Kidney capillary endothelial cell (primary cell): ENCODE measurements around the gene ZSWIM3.
"Not testable (repeated sequence)": the region's sequence is repeated elsewhere in the genome, so short reads cannot be mapped to it uniquely, and the experiment has no call there.

ENCODE experiments used
- DNase-seq: peaks from one replicate; pipeline ENCODE4 v3.0.0-alpha.2; 2018; ENCODE audit warnings: low spot score

The ZSWIM3 gene

GRCh38 chr20:45857114-45857881, at the start of gene ZSWIM3, which contains the start of gene ACOT8:
ZSWIM3 (plus strand) TSS chr20:45857614; CDS start chr20:45857826, 212 bp downstream.
ACOT8 (minus strand) TSS chr20:45857392; CDS start chr20:45857315, 77 bp downstream.
- DNase-seq, result peak; percentile 100

- no peak for DNase-seq
Observed at GRCh38 chr20:45810191-45810970, 47.0 kb upstream of the ZSWIM3 start.

- peak; percentile 99 for DNase-seq
Observed at GRCh38 chr20:45812157-45813005, 45.0 kb upstream of the ZSWIM3 start, which contains the start of gene UBE2C. UBE2C (plus strand) TSS chr20:45812644; CDS start chr20:45812696, 52 bp downstream.

DNA sequence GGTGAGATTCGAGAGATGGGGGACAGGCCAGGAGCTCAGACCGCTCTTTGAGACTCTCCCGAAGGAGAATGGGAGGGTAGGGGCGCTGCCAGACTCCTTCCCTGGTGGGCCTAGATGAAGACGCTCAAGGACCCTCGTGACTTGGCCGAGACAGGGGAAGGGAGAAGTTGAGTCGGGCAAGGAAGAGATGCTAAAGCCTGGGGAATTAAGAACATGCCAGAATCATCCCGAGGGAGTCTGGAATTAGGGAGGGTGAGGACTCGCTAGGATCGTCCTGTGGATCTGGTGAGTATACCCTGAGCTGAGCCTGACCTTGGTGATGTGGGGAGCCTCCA, 44.4 kb upstream of the ZSWIM3 start:
- DNase-seq, result no peak

DNA sequence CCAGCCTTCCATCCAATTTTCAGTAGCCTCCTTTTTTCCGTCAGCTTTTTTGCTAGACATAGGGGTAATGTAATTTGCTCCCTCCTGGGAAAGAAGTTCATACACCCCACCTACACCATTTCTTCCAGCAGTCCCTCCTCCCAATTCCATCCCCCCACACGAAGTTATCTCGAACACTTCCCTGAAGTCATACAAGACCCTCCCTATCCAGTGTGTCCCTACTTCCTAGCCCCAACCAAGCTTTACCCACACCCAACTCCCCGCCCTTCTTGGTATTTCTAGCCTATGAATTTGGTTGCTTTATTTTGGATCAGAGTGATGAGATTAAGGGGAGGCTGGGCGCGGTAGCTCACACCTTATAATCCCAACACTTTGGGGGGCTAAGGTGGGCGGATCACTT, 43.9 kb upstream of the ZSWIM3 start:
- no peak for DNase-seq

DNA sequence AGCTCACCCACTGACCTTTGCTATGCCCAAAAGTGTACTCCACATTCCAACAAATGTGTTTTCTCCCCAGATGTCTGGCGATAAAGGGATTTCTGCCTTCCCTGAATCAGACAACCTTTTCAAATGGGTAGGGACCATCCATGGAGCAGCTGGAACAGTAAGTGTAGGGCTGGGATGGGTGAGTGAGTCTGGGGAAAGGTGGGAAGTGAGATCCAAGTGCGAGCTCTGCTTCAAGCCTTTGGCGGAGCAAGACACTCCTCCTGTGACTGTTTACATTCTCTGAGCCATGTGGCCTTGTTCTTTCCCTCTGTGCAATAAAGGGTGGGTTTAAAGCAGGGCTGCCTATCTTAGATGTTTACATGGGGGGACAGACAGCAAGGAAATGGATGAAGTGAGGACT, 43.1 kb upstream of the ZSWIM3 start:
- no peak for DNase-seq

DNA sequence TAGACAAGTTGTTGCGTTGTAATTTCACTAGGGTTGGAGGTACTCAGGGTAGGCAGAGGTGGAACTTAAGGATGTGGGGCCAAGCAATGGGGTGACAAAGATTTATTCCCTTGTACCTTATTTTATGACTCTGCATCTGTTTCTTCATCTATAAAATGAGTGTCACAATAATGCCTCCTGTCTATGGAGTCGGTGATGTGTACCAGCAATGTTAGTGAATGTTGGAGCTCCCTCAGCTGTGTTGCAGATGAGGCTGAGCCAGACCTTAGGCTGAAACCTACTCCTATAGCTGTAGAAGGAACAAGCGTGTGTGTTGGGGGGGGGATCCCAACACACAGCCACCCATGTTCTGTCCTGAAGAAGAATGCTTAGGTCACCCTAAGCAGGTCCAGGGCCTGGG, 40.5 kb upstream of the ZSWIM3 start:
- no peak for DNase-seq

DNA sequence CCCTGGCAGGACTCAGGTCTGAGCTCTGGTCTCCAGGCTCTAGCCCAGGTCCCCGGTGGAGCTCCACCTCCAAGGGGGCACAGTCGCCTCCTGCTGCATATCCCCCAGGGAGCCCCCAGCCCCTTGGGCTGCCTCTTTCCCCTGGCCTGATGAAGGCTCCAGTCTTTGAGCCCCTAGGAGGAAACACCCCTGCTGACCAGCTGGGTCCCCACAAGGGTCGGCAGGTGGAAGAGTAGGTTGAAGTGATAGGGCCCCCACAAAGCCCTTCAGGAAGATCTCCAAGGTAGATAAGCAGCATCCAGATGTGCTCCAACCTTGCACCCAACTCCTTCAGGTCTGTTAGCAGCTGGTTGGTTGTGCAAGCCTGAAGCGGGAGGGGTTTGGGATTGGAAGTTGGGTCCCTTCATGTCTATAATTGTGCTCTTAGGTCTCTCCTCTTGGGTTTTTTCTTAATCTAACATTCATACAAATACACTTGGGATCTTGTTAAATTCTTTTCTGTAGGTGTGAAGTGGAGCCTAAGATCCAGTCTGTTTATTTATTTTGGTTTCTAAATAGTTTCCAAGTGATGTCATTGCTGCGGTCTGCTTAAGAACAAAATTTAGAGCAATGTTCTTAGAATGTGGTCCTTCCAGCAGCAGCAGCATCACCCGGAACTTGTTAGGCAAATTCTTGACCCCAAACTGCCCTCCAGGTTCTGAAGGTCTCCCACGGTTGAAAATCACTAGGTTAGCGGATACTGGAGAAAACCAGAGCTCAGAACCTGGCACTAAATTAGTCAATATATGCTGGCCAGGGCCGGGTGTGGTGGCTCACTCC, 39.8 kb upstream of the ZSWIM3 start:
- no peak for DNase-seq

GRCh38 chr20:45818239-45818638, 39.2 kb upstream of the ZSWIM3 start:
- no peak for DNase-seq

- no peak for DNase-seq
Observed at GRCh38 chr20:45819466-45819865, 37.9 kb upstream of the ZSWIM3 start.

DNA sequence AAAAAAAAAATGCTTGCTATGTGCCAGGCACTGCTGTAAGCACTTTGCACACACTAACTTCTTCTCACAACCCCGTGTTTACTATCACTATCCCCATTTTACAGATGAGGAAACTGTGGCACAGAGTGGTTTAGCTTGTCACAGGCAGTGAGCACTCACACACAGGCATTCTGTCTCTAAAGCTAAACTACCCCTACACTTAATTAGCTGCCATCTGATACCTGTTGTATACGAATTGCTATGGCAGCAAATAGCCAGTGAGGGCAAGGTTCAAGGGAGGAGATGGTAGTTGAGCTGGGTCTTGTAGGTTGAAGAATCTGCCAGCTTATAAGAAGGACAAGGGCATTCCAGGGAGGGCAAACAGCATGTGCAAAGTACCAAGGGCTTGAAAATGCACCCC, 35.5 kb upstream of the ZSWIM3 start:
- no peak for DNase-seq

GRCh38 chr20:45822857-45823256, 34.6 kb upstream of the ZSWIM3 start:
- no peak for DNase-seq

GRCh38 chr20:45823949-45824835, 33.2 kb upstream of the ZSWIM3 start:
- DNase-seq, result peak; percentile 33

GRCh38 chr20:45826381-45827019, 30.9 kb upstream of the ZSWIM3 start:
- DNase-seq, result no peak

DNA sequence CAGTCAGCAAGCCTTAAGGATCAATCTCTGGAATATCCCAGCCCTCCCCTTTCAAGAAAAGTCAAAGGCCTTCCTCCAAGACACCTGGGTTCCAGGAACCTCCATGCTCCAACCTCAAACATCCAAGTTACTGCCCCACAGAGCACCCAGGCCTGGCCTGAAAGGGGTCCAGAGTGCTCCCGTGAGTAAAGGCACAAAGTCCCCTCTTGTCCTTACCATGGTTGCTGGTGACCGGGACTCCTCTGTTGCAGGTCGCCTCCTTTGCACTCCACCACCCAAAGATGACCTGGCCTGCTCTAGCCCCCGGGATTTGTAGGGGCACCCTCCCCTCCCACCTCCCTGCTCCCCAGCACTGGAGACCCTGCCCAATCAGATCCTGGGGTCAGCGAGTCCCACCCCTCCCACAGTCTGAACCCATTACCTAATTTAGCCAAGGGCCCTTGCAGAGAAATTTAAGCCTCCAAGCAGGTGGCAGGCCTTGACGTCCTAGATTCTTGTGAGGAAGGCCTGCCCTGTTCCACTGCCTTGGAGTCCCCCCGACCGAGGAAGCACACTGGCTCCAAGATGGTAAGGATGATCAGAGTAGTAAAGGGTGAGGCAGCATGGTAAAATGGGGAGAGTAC, 30.3 kb upstream of the ZSWIM3 start, which contains the start of gene TNNC2:
Gene TNNC2, minus strand, starts transcription at position 283 of the 623 bp plus-strand sequence. Its CDS starts 64 bp downstream, at position 219.
- DNase-seq, result no peak

DNA sequence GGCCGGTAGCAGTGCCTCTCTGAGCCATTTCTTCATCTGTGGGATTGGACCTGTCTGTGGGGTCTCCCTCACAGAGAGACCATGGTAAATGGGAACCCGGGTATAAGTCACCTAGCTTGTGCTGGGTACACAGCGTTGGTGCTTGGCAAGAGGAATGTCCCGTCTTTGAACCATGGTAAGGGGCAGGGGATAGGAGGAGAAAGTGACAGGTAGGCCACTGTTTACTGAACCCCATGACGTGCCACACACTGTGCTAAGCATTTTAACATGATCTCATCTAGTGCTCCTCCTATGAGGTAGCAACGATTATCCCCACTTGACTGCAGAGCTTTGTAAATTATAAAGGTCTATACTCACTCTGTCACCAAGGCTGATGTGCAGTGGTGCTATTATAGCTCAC, 29.7 kb upstream of the ZSWIM3 start:
- no peak for DNase-seq

GRCh38 chr20:45828589-45828988, 28.8 kb upstream of the ZSWIM3 start:
- no peak for DNase-seq

DNA sequence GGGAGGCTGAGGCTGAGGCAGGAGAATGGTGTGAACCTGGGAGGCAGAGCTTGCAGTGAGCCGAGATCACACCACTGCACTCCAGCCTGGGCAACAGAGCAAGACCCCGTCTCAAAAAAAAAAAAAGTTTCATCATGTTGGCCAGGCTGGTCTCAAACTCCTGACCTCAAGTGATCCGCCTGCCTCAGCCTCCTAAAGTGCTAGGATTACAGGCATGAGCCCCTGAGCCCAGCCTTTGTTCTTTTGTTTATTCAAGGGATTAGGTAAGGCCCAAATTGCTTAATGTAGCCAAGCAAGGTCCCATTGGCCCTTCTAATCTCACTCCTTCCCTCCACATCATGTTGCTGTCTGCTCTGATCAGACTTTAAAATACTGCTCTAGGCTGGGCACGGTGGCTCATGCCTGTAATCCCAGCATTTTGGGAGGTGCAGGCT, 27.7 kb upstream of the ZSWIM3 start:
- DNase-seq, result not testable (repeated sequence)

- no peak for DNase-seq
Observed at GRCh38 chr20:45832619-45833018, 24.8 kb upstream of the ZSWIM3 start.
